GM23338 (cell line): ENCODE measurements around the gene AIM2. TPM values are rescaled to one million over a fixed set of nuclear protein-coding genes. Genes with fewer than 3 reads are reported as not detected.
"Not testable (repeated sequence)": the region's sequence is repeated elsewhere in the genome, so short reads cannot be mapped to it uniquely, and the experiment has no call there.

Experiments used
- ATAC-seq: fragments of 200-7000 bp; cut with Tn5 transposase; 3 replicates; pipeline ENCODE4 v1.9.1; 2020
- DNase-seq: peaks from one replicate; pipeline ENCODE4 v3.0.0-alpha.2; 2015; ENCODE audit warnings: low spot score
- H2AFZ ChIP-seq: fragments of 200-600 bp; sonication (generic); 2 replicates; pipeline ENCODE4 v1.8.0; 2016; ENCODE audit warnings: antibody characterized with exemption, mild to moderate bottlenecking, moderate library complexity
- H3F3A ChIP-seq: fragments of 200-600 bp; sonication (generic); replicated peaks from 2 replicates; pipeline ENCODE4 v1.8.0; 2017; ENCODE audit warnings: antibody characterized with exemption, mixed run types, low read depth
- H3K27ac ChIP-seq: fragments of 200-600 bp; sonication (generic); 2 replicates; pipeline ENCODE4 v1.6.1; 2016; ENCODE audit warnings: low read depth
- H3K27me3 ChIP-seq: fragments of 200-600 bp; sonication (generic); 2 replicates; pipeline ENCODE4 v1.8.0; 2016; ENCODE audit warnings: mild to moderate bottlenecking, mixed run types, moderate library complexity; ENCODE audit not compliant: insufficient read depth
- H3K36me3 ChIP-seq: fragments of 200-600 bp; sonication (generic); 2 replicates; pipeline ENCODE4 v1.8.0; 2016; ENCODE audit warnings: mild to moderate bottlenecking; ENCODE audit not compliant: insufficient read depth
- H3K4me1 ChIP-seq: fragments of 200-600 bp; sonication (generic); 2 replicates; pipeline ENCODE4 v1.8.0; 2016; ENCODE audit warnings: mild to moderate bottlenecking, moderate library complexity; ENCODE audit not compliant: insufficient read depth
- H3K4me2 ChIP-seq: fragments of 200-600 bp; sonication (generic); 2 replicates; pipeline ENCODE4 v1.7.1; 2017; ENCODE audit warnings: mixed run types
- H3K4me3 ChIP-seq: fragments of 200-600 bp; sonication (generic); 2 replicates; pipeline ENCODE4 v1.6.1; 2016; ENCODE audit warnings: mixed run types
- H3K79me2 ChIP-seq: fragments of 200-600 bp; sonication (generic); replicated peaks from 2 replicates; pipeline ENCODE4 v1.8.0; 2017; ENCODE audit warnings: mild to moderate bottlenecking; ENCODE audit not compliant: insufficient read depth
- H3K9me2 ChIP-seq: fragments of 200-600 bp; sonication (generic); 2 replicates; pipeline ENCODE4 v1.8.0; 2017; ENCODE audit not compliant: insufficient read depth
- H4K20me1 ChIP-seq: fragments of 200-600 bp; sonication (generic); replicated peaks from 2 replicates; pipeline ENCODE4 v1.8.0; 2017; ENCODE audit warnings: mild to moderate bottlenecking; ENCODE audit not compliant: insufficient read depth
- H3K27ac Mint-ChIP-seq: 2 replicates; pipeline ENCODE4 v1.8.0; 2020; ENCODE audit warnings: inconsistent platforms, mild to moderate bottlenecking, moderate library complexity, mixed read lengths
- H3K27me3 Mint-ChIP-seq: 3 replicates; pipeline ENCODE4 v1.8.0; 2022; ENCODE audit warnings: low read depth, mild to moderate bottlenecking, moderate library complexity, mixed read lengths, inconsistent platforms; ENCODE audit not compliant: insufficient read depth, poor library complexity
- H3K36me3 Mint-ChIP-seq: 3 replicates; pipeline ENCODE4 v1.8.0; 2021; ENCODE audit warnings: low read depth, mild to moderate bottlenecking, inconsistent platforms, moderate library complexity, mixed read lengths
- H3K4me1 Mint-ChIP-seq: 3 replicates; pipeline ENCODE4 v1.8.0; 2020; ENCODE audit warnings: mild to moderate bottlenecking, inconsistent platforms, mixed read lengths
- H3K4me3 Mint-ChIP-seq: 3 replicates; pipeline ENCODE4 v1.8.0; 2021; ENCODE audit warnings: moderate library complexity, mild to moderate bottlenecking, inconsistent platforms, mixed read lengths
- H3K9me3 Mint-ChIP-seq: 3 replicates; pipeline ENCODE4 v1.8.0; 2020; ENCODE audit warnings: moderate library complexity, mild to moderate bottlenecking, inconsistent platforms, mixed read lengths
- CTCF ChIP-seq, 2 experiments: fragments of 200-600 bp in 1 of 2; sonication (generic) in 1 of 2; conservative IDR thresholded peaks; 2 replicates each; pipeline versions ENCODE4 v1.5.1 to v1.6.1; 2016 to 2017; ENCODE audit warnings: antibody characterized with exemption in 2 of 2, low read depth in 2 of 2, mild to moderate bottlenecking in 2 of 2, moderate library complexity in 1 of 2
- EZH2 ChIP-seq: fragments of 200-600 bp; sonication (generic); IDR thresholded peaks from one replicate; pipeline ENCODE4 v1.8.0; 2017; ENCODE audit warnings: antibody characterized with exemption, mild to moderate bottlenecking, low read depth; ENCODE audit not compliant: unreplicated experiment
- polyA plus RNA-seq: library from polyadenylated mRNA; unstranded; fragments of >200 nt; fragmentation: Nextera tagmentation; extraction: Ambion mirVana; gene quantifications from 2 replicates; pipeline ENCODE4 v1.2.1, GENCODE V29; 2016
- total RNA-seq: library from RNA; depleted of rRNA; stranded (reverse); fragments of >200 nt; shearing (Covaris generic); gene quantifications from 2 replicates; pipeline ENCODE4 v1.2.3, GENCODE V29; 2014

AIM2 gene
- total and polyA plus RNA-seq, 2 experiments from 2014 or later = 1.5 to 2.5 TPM

GRCh38 chr1:159113596-159114433 lies 37.2 kb upstream of the AIM2 start:
- Mint-ChIP-seq H3K27me3 (no peaks in the 10 kb centered on the region), H3K9me3 (no peaks in the 10 kb centered on the region), H3K36me3 (no peaks in the 10 kb centered on the region), H3K27ac (no peak overlapping the region), H3K4me3 (no peak overlapping the region), H3K4me1 (no peaks in the 10 kb centered on the region; the same call in 2 of the 3 replicates)
- Histone ChIP-seq H3F3A (no peaks in the 10 kb centered on the region), H3K4me2 (no peak overlapping the region), H3K79me2 (no peaks in the 10 kb centered on the region), H3K4me1 (no peaks in the 10 kb centered on the region), H3K36me3 (no peaks in the 10 kb centered on the region), H3K27me3 (no peaks in the 10 kb centered on the region), H4K20me1 (no peaks in the 10 kb centered on the region), H3K4me3 (no peak overlapping the region), H3K27ac (no peak overlapping the region), H3K9me2 (no peaks in the 10 kb centered on the region), H2AFZ (no peak overlapping the region)
- no peak for ATAC-seq
- TF ChIP-seq CTCF (conservative IDR thresholded peaks at IDR 0.05; ENCODE audit: low read depth in 2 of 2) = no peak
- no peak for DNase-seq

GRCh38 chr1:159103021-159103420 lies 26.5 kb upstream of the AIM2 start:
- DNase-seq, H3K4me2 ChIP-seq, H3K4me1 Mint-ChIP-seq, H3K36me3 ChIP-seq, H4K20me1 ChIP-seq, H3K4me3 Mint-ChIP-seq, H3K9me2 ChIP-seq, H3F3A ChIP-seq, H3K27ac Mint-ChIP-seq, H3K27me3 Mint-ChIP-seq, H3K9me3 Mint-ChIP-seq, H2AFZ ChIP-seq, H3K36me3 Mint-ChIP-seq, H3K4me3 ChIP-seq, ATAC-seq, H3K27me3 ChIP-seq, H3K27ac ChIP-seq, H3K79me2 ChIP-seq, H3K4me1 ChIP-seq: not testable (repeated sequence)

- no peak overlapping the region for H3K4me3 ChIP-seq
- Mint-ChIP-seq H3K27ac (no peak overlapping the region), H3K36me3 (peaks cover 3% of the 10 kb centered on the region; the same call in 2 of the 3 replicates), H3K9me3 (no peaks in the 10 kb centered on the region), H3K4me1 (no peaks in the 10 kb centered on the region), H3K4me3 (no peak overlapping the region), H3K27me3 (no peaks in the 10 kb centered on the region)
- H3K4me2 ChIP-seq = no peak overlapping the region
- H3K27ac ChIP-seq = no peak overlapping the region
- H2AFZ ChIP-seq = no peak overlapping the region
- no peaks in the 10 kb centered on the region for H3F3A ChIP-seq
- no peak for TF ChIP-seq EZH2
- H3K4me1 ChIP-seq = no peaks in the 10 kb centered on the region
- no peaks in the 10 kb centered on the region for H3K36me3 ChIP-seq
- no peaks in the 10 kb centered on the region for H3K27me3 ChIP-seq
- DNase-seq = no peak
- H4K20me1 ChIP-seq = no peaks in the 10 kb centered on the region
- no peaks in the 10 kb centered on the region for H3K9me2 ChIP-seq
- no peak for ATAC-seq
- H3K79me2 ChIP-seq = no peaks in the 10 kb centered on the region
Measured at GRCh38 chr1:159100589-159100988, 24.0 kb upstream of the AIM2 start.
